A549 (cell line): ENCODE measurements around the gene GKN1.

Experiments used
- EP300 ChIP-seq, 2 experiments: fragments of >200 bp; sonication (Bioruptor Twin); formaldehyde crosslinking; IDR thresholded peaks; 2 replicates in 1 of 2; 3 replicates in 1 of 2; pipeline ENCODE4 v1.6.1; 2016 to 2017
- HDAC2 ChIP-seq: fragments of 200-600 bp; sonication (generic); IDR thresholded peaks from 2 replicates; pipeline ENCODE4 v1.6.1; 2016
- JUNB ChIP-seq: fragments of >200 bp; sonication (Bioruptor Twin); formaldehyde crosslinking; IDR thresholded peaks from 2 replicates; pipeline ENCODE4 v1.6.1; 2016
- MAZ ChIP-seq: fragments of 150-350 bp; IDR thresholded peaks from 2 replicates; pipeline ENCODE4 v1.6.1; 2014; ENCODE audit warnings: antibody characterized with exemption, low read depth, low read length, borderline replicate concordance
- POLR2A ChIP-seq: IDR thresholded peaks from 2 replicates; pipeline ENCODE4 v1.6.1; 2012; ENCODE audit warnings: mild to moderate bottlenecking, low read length
- RAD21 ChIP-seq, 2 experiments: fragments of >200 bp in 1 of 2; sonication (Bioruptor Twin) in 1 of 2; formaldehyde crosslinking in 1 of 2; IDR thresholded peaks in 1 of 2; conservative IDR thresholded peaks in 1 of 2; 2 replicates in 1 of 2; 3 replicates in 1 of 2; pipeline ENCODE4 v1.6.1; 2012 to 2018; ENCODE audit warnings: inconsistent platforms in 1 of 2
- ZNF302 ChIP-seq: fragments of 250-450 bp; sonication (Bioruptor Pico); IDR thresholded peaks from 2 replicates; pipeline ENCODE4 v1.9.0; 2021; ENCODE audit warnings: inconsistent platforms, mild to moderate bottlenecking, moderate library complexity
- TF ChIP-seq, protein P1 (sequence below): fragments of >200 bp; sonication (Bioruptor Twin); formaldehyde crosslinking; IDR thresholded peaks from 3 replicates; pipeline ENCODE4 v1.5.1; 2016
- TF ChIP-seq, protein P2 (sequence below): fragments of 200-600 bp; sonication (generic); IDR thresholded peaks from 2 replicates; pipeline ENCODE4 v1.6.1; 2016; ENCODE audit warnings: antibody characterized with exemption, mild to moderate bottlenecking, moderate library complexity

DNA sequence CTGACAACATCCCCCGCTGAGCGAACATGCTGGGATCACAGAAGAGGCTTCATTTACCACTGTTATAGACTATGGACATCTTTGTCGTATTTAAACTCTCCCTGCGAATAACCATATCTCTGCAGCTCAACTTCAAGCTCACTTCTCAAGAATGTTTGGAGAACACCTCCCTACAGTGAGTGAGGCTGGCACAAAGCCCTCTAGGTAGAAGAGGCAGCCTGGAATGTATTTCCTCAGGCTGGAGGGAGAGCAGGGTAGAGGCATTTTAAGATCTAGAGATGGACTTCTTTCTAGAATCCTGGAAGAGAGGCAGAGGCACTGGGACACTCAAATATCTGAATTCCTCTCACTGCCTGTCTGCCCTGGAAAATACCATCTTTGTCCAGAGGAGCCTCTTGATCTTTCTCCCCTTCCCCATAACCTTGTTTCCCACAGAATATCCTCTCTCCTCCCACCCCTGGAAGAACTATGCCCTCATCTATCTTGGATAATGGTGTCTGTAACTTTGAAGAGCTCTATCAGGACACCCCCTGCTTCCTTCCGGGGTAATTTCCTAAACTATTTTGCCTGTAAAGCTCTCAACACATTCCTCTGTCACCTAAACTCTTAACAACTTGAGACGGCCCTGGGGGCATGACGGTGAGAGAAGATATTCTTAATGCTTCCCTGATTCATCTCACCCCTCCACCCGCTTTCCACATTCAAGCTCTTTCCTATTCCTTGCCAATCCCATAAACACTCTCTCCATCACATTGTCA lies 36.2 kb downstream of the GKN1 start:
- TF ChIP-seq, protein P1, sequence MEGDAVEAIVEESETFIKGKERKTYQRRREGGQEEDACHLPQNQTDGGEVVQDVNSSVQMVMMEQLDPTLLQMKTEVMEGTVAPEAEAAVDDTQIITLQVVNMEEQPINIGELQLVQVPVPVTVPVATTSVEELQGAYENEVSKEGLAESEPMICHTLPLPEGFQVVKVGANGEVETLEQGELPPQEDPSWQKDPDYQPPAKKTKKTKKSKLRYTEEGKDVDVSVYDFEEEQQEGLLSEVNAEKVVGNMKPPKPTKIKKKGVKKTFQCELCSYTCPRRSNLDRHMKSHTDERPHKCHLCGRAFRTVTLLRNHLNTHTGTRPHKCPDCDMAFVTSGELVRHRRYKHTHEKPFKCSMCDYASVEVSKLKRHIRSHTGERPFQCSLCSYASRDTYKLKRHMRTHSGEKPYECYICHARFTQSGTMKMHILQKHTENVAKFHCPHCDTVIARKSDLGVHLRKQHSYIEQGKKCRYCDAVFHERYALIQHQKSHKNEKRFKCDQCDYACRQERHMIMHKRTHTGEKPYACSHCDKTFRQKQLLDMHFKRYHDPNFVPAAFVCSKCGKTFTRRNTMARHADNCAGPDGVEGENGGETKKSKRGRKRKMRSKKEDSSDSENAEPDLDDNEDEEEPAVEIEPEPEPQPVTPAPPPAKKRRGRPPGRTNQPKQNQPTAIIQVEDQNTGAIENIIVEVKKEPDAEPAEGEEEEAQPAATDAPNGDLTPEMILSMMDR = no peak
- TF ChIP-seq JUNB = no peak
- TF ChIP-seq RAD21 (conservative IDR thresholded peaks at IDR 0.05 in 1 of 2, IDR thresholded peaks at IDR 0.05 in 1 of 2) = no peak
- no peak for TF ChIP-seq MAZ
- no peak for TF ChIP-seq ZNF302
- TF ChIP-seq EP300 (IDR thresholded peaks at IDR 0.05) = no peak
- TF ChIP-seq, protein P2, sequence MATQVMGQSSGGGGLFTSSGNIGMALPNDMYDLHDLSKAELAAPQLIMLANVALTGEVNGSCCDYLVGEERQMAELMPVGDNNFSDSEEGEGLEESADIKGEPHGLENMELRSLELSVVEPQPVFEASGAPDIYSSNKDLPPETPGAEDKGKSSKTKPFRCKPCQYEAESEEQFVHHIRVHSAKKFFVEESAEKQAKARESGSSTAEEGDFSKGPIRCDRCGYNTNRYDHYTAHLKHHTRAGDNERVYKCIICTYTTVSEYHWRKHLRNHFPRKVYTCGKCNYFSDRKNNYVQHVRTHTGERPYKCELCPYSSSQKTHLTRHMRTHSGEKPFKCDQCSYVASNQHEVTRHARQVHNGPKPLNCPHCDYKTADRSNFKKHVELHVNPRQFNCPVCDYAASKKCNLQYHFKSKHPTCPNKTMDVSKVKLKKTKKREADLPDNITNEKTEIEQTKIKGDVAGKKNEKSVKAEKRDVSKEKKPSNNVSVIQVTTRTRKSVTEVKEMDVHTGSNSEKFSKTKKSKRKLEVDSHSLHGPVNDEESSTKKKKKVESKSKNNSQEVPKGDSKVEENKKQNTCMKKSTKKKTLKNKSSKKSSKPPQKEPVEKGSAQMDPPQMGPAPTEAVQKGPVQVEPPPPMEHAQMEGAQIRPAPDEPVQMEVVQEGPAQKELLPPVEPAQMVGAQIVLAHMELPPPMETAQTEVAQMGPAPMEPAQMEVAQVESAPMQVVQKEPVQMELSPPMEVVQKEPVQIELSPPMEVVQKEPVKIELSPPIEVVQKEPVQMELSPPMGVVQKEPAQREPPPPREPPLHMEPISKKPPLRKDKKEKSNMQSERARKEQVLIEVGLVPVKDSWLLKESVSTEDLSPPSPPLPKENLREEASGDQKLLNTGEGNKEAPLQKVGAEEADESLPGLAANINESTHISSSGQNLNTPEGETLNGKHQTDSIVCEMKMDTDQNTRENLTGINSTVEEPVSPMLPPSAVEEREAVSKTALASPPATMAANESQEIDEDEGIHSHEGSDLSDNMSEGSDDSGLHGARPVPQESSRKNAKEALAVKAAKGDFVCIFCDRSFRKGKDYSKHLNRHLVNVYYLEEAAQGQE = no peak
- TF ChIP-seq POLR2A = no peak
- TF ChIP-seq HDAC2 = no peak
